Measurements from ENCODE around the gene ADAM10. TPM values are rescaled to one million over a fixed set of nuclear protein-coding genes. Genes with fewer than 3 reads are reported as not detected.

The ADAM10 gene
- total RNA-seq, 4 donors from 2014 or later = 45.1 to 57.0 (median 52.5) TPM

- H3K36me3 ChIP-seq = no peaks in the 10 kb centered on the region
- no peaks in the 10 kb centered on the region for H3K9me3 ChIP-seq
- H3K4me3 ChIP-seq = no peak overlapping the region
- no peak for DNase-seq (ENCODE audit: low spot score in 2 of 2)
- TF ChIP-seq CTCF (IDR thresholded peaks at IDR 0.05) = no peak
- no peak for TF ChIP-seq EP300 (IDR thresholded peaks at IDR 0.05)
- no peak for TF ChIP-seq POLR2AphosphoS5 (IDR thresholded peaks at IDR 0.05)
- no peak for TF ChIP-seq POLR2A (IDR thresholded peaks at IDR 0.05)
- no peaks in the 10 kb centered on the region for H3K27me3 ChIP-seq
- no peak overlapping the region for H3K27ac ChIP-seq
- no peaks in the 10 kb centered on the region for H3K4me1 ChIP-seq
- WGBS = 89% methylated on average over 4 of the region's 4 CpGs
Measured at GRCh38 chr15:58573270-58573669, 176.2 kb downstream of the ADAM10 start.

- Histone ChIP-seq H3K9me3 (no peaks in the 10 kb centered on the region), H3K27me3 (no peaks in the 10 kb centered on the region), H3K4me3 (no peak overlapping the region), H3K4me1 (no peaks in the 10 kb centered on the region), H3K27ac (no peak overlapping the region), H3K36me3 (no peaks in the 10 kb centered on the region)
- WGBS = 86% methylated on average over 4 of the region's 4 CpGs
- TF ChIP-seq CTCF (IDR thresholded peaks at IDR 0.05) = no peak
- TF ChIP-seq POLR2AphosphoS5 (IDR thresholded peaks at IDR 0.05) = no peak
- no peak for TF ChIP-seq EP300 (IDR thresholded peaks at IDR 0.05)
- no peak for TF ChIP-seq POLR2A (IDR thresholded peaks at IDR 0.05)
- no peak for DNase-seq (ENCODE audit: low spot score in 2 of 2)
Measured at GRCh38 chr15:58572521-58572920, 177.0 kb downstream of the ADAM10 start.

GRCh38 chr15:58571491-58571890 is 178.0 kb downstream of the ADAM10 start:
- 85% methylated on average over 6 of the region's 6 CpGs for WGBS
- H3K27ac ChIP-seq = no peak overlapping the region
- no peak for DNase-seq (ENCODE audit: low spot score in 2 of 2)
- H3K4me3 ChIP-seq = no peak overlapping the region
- no peaks in the 10 kb centered on the region for H3K36me3 ChIP-seq
- H3K27me3 ChIP-seq = no peaks in the 10 kb centered on the region
- no peaks in the 10 kb centered on the region for H3K4me1 ChIP-seq
- TF ChIP-seq CTCF (IDR thresholded peaks at IDR 0.05) (no peak), POLR2AphosphoS5 (IDR thresholded peaks at IDR 0.05) (no peak), EP300 (IDR thresholded peaks at IDR 0.05) (no peak), POLR2A (IDR thresholded peaks at IDR 0.05) (no peak)
- H3K9me3 ChIP-seq = no peaks in the 10 kb centered on the region

GRCh38 chr15:58569455-58569854 is 180.1 kb downstream of the ADAM10 start:
- no peak for TF ChIP-seq CTCF (IDR thresholded peaks at IDR 0.05)
- no peak for TF ChIP-seq EP300 (IDR thresholded peaks at IDR 0.05)
- no peak for TF ChIP-seq POLR2AphosphoS5 (IDR thresholded peaks at IDR 0.05)
- H3K4me1 ChIP-seq = no peaks in the 10 kb centered on the region
- no peak for DNase-seq (ENCODE audit: low spot score in 2 of 2)
- H3K9me3 ChIP-seq = no peaks in the 10 kb centered on the region
- H3K27ac ChIP-seq = no peak overlapping the region
- no peaks in the 10 kb centered on the region for H3K27me3 ChIP-seq
- no peaks in the 10 kb centered on the region for H3K36me3 ChIP-seq
- WGBS = 94% methylated on average over 1 of the region's 1 CpG
- no peak overlapping the region for H3K4me3 ChIP-seq

- WGBS = 22% methylated on average over 2 of the region's 2 CpGs
- Histone ChIP-seq H3K4me3 (no peak overlapping the region), H3K36me3 (no peaks in the 10 kb centered on the region), H3K9me3 (no peaks in the 10 kb centered on the region), H3K27ac (peak overlapping the region; percentile 20), H3K4me1 (no peaks in the 10 kb centered on the region), H3K27me3 (no peaks in the 10 kb centered on the region)
- no peak for TF ChIP-seq EP300 (IDR thresholded peaks at IDR 0.05)
- TF ChIP-seq CTCF (IDR thresholded peaks at IDR 0.05) = no peak
- TF ChIP-seq POLR2AphosphoS5 (IDR thresholded peaks at IDR 0.05) = no peak
- no peak for TF ChIP-seq POLR2A (IDR thresholded peaks at IDR 0.05)
- DNase-seq (ENCODE audit: low spot score in 2 of 2) = no peak
Measured at GRCh38 chr15:58568157-58568571, 181.3 kb downstream of the ADAM10 start.
